HEK293 (cell line): ENCODE data around the gene SEPTIN3.
A peak's percentile ranks its signal among the peaks of the same experiment; 100 is the strongest.

Experiments
- CTCF ChIA-PET: fragments of 350-600 bp; formaldehyde crosslinking; extraction: SDS; loops from one replicate; lab custom pipeline; 2021; ENCODE audit warnings: antibody characterized with exemption; lab: Yijun Ruan, JAX
- POLR2A ChIA-PET: fragments of 300-600 bp; formaldehyde crosslinking; extraction: SDS; loops from one replicate; lab custom pipeline; 2020; ENCODE audit warnings: antibody characterized with exemption, inconsistent platforms; lab: Yijun Ruan, JAX
- H3K27ac ChIP-seq: fragments of 200-500 bp; sonication (Bioruptor generic); 2 replicates; pipeline ENCODE4 v1.5.1; 2014; ENCODE audit warnings: low read depth, low read length, control low read depth, inconsistent platforms; ENCODE audit errors: extremely low read depth
- H3K36me3 ChIP-seq, 2 experiments: fragments of 200-500 bp in 1 of 2; sonication (Bioruptor generic) in 1 of 2; 1 replicate in 1 of 2; 2 replicates in 1 of 2; pipeline ENCODE4 v1.5.1; 2014 to 2017; ENCODE audit warnings: inconsistent platforms in 2 of 2, low read length in 2 of 2; ENCODE audit not compliant: control insufficient read depth in 2 of 2, insufficient read depth in 1 of 2
- H3K4me1 ChIP-seq: fragments of 200-500 bp; sonication (Bioruptor generic); 2 replicates; pipeline ENCODE4 v1.5.1; 2014; ENCODE audit warnings: mild to moderate bottlenecking, low read length, inconsistent platforms; ENCODE audit not compliant: control insufficient read depth, insufficient read depth
- H3K4me3 ChIP-seq: 2 replicates; pipeline ENCODE4 v1.5.1; 2011; ENCODE audit warnings: low read depth, mild to moderate bottlenecking, control low read depth, low read length, moderate library complexity
- H3K9me3 ChIP-seq: fragments of 200-500 bp; sonication (Bioruptor generic); 2 replicates; pipeline ENCODE4 v1.5.1; 2014; ENCODE audit warnings: low read depth, low read length, inconsistent platforms; ENCODE audit not compliant: control insufficient read depth, insufficient read depth
- KLF1 ChIP-seq: fragments of 450-650 bp; formaldehyde crosslinking; IDR thresholded peaks from 2 replicates; pipeline ENCODE4 v1.5.1; 2016; ENCODE audit warnings: missing biosample characterization, missing genetic modification characterization
- KLF7 ChIP-seq: fragments of 450-650 bp; formaldehyde crosslinking; IDR thresholded peaks from 2 replicates; pipeline ENCODE4 v1.5.1; 2016; ENCODE audit warnings: missing biosample characterization, missing genetic modification characterization, borderline replicate concordance
- SP2 ChIP-seq: fragments of 450-650 bp; formaldehyde crosslinking; IDR thresholded peaks from 2 replicates; pipeline ENCODE4 v1.5.1; 2016; ENCODE audit warnings: missing biosample characterization, missing genetic modification characterization
- ZBTB1 ChIP-seq: fragments of 450-650 bp; formaldehyde crosslinking; IDR thresholded peaks from 2 replicates; pipeline ENCODE4 v1.5.1; 2016; ENCODE audit warnings: missing biosample characterization, missing genetic modification characterization
- ZFHX2 ChIP-seq: fragments of 450-650 bp; formaldehyde crosslinking; conservative IDR thresholded peaks from 2 replicates; pipeline ENCODE4 v1.5.1; 2016; ENCODE audit warnings: missing biosample characterization, missing genetic modification characterization
- ZNF10 ChIP-seq: fragments of 450-650 bp; formaldehyde crosslinking; IDR thresholded peaks from 2 replicates; pipeline ENCODE4 v1.5.1; 2017; ENCODE audit warnings: missing biosample characterization, missing genetic modification characterization
- ZNF157 ChIP-seq: fragments of 450-650 bp; formaldehyde crosslinking; IDR thresholded peaks from 2 replicates; pipeline ENCODE4 v1.5.1; 2016; ENCODE audit warnings: missing biosample characterization, missing genetic modification characterization
- ZNF223 ChIP-seq: fragments of 450-650 bp; formaldehyde crosslinking; IDR thresholded peaks from 2 replicates; pipeline ENCODE4 v1.5.1; 2016; ENCODE audit warnings: missing biosample characterization, missing genetic modification characterization
- ZNF292 ChIP-seq: fragments of 450-650 bp; formaldehyde crosslinking; IDR thresholded peaks from 2 replicates; pipeline ENCODE4 v1.5.1; 2016; ENCODE audit warnings: low read depth, missing biosample characterization, missing genetic modification characterization, borderline replicate concordance
- ZNF354C ChIP-seq: fragments of 450-650 bp; formaldehyde crosslinking; IDR thresholded peaks from 2 replicates; pipeline ENCODE4 v1.5.1; 2016; ENCODE audit warnings: missing biosample characterization, missing genetic modification characterization, low read depth, borderline replicate concordance
- ZNF423 ChIP-seq: fragments of 450-650 bp; formaldehyde crosslinking; IDR thresholded peaks from 2 replicates; pipeline ENCODE4 v1.5.1; 2016; ENCODE audit warnings: missing biosample characterization, missing genetic modification characterization
- ZNF426 ChIP-seq: fragments of 450-650 bp; formaldehyde crosslinking; IDR thresholded peaks from 2 replicates; pipeline ENCODE4 v1.5.1; 2017; ENCODE audit warnings: missing biosample characterization, missing genetic modification characterization, mild to moderate bottlenecking, inconsistent platforms, moderate library complexity
- ZNF521 ChIP-seq: fragments of 450-650 bp; formaldehyde crosslinking; IDR thresholded peaks from 2 replicates; pipeline ENCODE4 v1.5.1; 2017; ENCODE audit warnings: missing biosample characterization, mild to moderate bottlenecking, missing genetic modification characterization
- ZNF747 ChIP-seq: fragments of 450-650 bp; formaldehyde crosslinking; IDR thresholded peaks from 2 replicates; pipeline ENCODE4 v1.5.1; 2016; ENCODE audit warnings: missing biosample characterization, missing genetic modification characterization
- ZNF837 ChIP-seq: fragments of 450-650 bp; formaldehyde crosslinking; IDR thresholded peaks from 2 replicates; pipeline ENCODE4 v1.5.1; 2016; ENCODE audit warnings: missing biosample characterization, missing genetic modification characterization
- TF ChIP-seq, protein P1 (sequence below): fragments of 450-650 bp; formaldehyde crosslinking; IDR thresholded peaks from 2 replicates; pipeline ENCODE4 v1.5.1; 2016; ENCODE audit warnings: missing biosample characterization, missing genetic modification characterization
- TF ChIP-seq, protein P2 (sequence below): fragments of 450-650 bp; formaldehyde crosslinking; IDR thresholded peaks from 2 replicates; pipeline ENCODE4 v1.5.1; 2017; ENCODE audit warnings: missing biosample characterization, mild to moderate bottlenecking, missing genetic modification characterization, moderate library complexity
- TF ChIP-seq, protein P3 (sequence below): fragments of 450-650 bp; IDR thresholded peaks from 2 replicates; pipeline ENCODE4 v1.5.1; 2018; ENCODE audit warnings: missing biosample characterization, missing genetic modification characterization
- TF ChIP-seq, protein P4 (sequence below): fragments of 450-650 bp; formaldehyde crosslinking; IDR thresholded peaks from 2 replicates; pipeline ENCODE4 v1.5.1; 2016; ENCODE audit warnings: missing biosample characterization, missing genetic modification characterization
- TF ChIP-seq, protein P5 (sequence below): fragments of 450-650 bp; formaldehyde crosslinking; IDR thresholded peaks from 2 replicates; pipeline ENCODE4 v1.5.1; 2016; ENCODE audit warnings: missing biosample characterization, missing genetic modification characterization, low read depth
- TF ChIP-seq, protein P6 (sequence below): fragments of 450-650 bp; formaldehyde crosslinking; IDR thresholded peaks from 2 replicates; pipeline ENCODE4 v1.5.0; 2017; ENCODE audit warnings: missing biosample characterization, missing genetic modification characterization, borderline replicate concordance

The SEPTIN3 gene

DNA sequence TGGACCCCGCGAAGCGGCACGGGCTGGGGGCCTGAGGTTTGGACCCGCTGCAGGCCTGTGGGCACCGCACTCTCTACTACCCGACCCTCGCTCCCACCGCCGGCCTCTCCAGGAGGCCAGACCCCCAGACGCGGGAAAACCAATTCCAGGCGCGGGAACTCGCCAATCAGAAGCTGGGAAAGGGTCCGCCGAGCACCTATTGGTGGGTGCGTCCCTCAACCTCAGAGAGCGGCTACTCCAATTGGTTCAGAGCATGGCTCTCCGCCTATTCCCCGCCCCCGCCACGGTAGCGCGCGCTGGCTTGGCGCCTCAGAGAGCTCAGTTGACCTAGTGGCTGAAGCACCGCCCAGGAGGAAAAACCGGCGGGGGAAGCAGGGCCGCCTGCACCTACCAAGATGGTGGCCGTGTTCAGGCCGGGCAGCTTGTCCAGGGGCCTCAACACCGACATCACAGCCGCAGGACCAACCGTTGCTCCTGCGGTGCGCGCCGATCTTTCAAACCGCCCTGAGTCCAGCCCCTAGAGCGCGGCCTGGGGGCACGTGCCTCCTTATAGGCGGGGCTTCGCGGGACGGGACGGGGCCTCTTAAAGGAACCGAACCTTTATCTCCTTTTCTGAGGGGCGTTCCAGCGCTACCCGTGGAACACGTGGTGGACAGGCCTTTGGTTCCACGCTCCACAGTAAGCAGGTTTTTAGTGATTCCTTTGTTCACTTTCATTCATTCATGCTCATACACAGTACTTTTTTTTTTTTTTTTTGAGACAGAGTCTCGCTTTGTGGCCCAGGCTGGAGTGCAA lies 22.4 kb upstream of the SEPTIN3 start, which contains the start of gene CENPM (continued):
- TF ChIP-seq KLF7 (tag by site-specific recombination) (no peak), ZNF423 (tag by site-specific recombination) (no peak)

DNA sequence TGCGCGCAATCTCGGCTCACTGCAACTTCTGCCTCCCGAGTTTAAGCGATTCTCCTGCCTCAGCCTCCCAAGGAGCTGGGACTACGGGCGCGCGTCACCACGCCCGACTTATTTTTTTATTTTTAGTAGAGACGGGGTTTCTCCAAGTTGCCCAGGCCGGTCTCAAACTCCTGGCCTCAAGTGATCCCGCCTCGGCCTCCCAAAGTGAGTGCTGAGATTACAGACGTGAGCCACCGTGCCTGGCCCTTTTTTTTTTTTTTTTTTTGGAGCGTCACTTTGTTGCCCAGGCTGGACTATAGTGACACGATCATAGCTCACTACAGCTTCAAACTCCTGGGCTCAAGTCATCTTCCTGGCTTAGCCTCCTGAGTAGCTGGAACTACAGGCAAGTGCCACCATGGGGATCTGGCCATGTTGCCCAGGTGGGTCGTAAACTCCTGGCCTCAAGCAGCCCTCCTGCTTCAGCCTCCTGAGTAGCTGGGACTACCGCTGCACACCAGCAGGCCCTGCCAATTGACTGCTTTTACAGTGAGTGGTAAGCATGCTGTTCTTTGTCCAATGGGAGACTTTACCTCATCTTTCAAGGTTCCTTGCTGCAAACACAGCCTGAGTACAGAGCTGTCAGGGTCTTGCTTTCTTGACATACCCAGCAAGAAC lies 21.7 kb upstream of the SEPTIN3 start:
- H3K4me1 ChIP-seq: no peaks in the 10 kb centered on the region
- ChIA-PET CTCF (interaction anchor here (0.9 to 3.2 kb wide), 11 partner anchors 10 to 496 kb away, joined by 3 to 26 read pairs (median 4); no protein-coding TSS in a partner anchor), POLR2A (interaction anchor here (0.5 to 2.5 kb wide), 29 partner anchors 8 to 667 kb away, joined by 3 to 31 read pairs (median 6); partner anchors contain the start of genes CCDC134, NAGA, NDUFA6 and PMM1)
- peak overlapping the region; percentile 68; the same call in 1 of the 2 replicates for H3K4me3 ChIP-seq
- peaks cover 22 to 32% of the 10 kb centered on the region in 2 experiments; a peak in 2 of 3 replicates for H3K36me3 ChIP-seq
- peak overlapping the region; percentile 90; the same call in 1 of the 2 replicates for H3K27ac ChIP-seq
- H3K9me3 ChIP-seq: no peaks in the 10 kb centered on the region
- TF ChIP-seq, protein P1, sequence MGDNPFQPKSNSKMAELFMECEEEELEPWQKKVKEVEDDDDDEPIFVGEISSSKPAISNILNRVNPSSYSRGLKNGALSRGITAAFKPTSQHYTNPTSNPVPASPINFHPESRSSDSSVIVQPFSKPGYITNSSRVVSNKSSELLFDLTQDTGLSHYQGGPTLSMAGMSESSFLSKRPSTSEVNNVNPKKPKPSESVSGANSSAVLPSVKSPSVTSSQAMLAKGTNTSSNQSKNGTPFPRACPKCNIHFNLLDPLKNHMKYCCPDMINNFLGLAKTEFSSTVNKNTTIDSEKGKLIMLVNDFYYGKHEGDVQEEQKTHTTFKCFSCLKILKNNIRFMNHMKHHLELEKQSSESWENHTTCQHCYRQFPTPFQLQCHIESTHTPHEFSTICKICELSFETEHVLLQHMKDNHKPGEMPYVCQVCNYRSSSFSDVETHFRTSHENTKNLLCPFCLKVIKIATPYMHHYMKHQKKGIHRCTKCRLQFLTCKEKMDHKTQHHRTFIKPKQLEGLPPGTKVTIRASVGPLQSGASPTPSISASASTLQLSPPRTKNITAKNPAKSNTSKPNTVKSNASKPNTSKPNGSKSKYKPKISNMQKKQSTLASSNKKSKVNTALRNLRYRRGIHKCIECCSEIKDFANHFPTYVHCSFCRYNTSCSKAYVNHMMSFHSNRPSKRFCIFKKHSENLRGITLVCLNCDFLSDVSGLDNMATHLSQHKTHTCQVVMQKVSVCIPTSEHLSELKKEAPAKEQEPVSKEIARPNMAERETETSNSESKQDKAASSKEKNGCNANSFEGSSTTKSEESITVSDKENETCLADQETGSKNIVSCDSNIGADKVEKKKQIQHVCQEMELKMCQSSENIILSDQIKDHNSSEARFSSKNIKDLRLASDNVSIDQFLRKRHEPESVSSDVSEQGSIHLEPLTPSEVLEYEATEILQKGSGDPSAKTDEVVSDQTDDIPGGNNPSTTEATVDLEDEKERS (tag by site-specific recombination): no peak
- no peak for TF ChIP-seq ZNF223 (tag by site-specific recombination)
- no peak for TF ChIP-seq ZNF354C (tag by site-specific recombination)
- TF ChIP-seq, protein P2, sequence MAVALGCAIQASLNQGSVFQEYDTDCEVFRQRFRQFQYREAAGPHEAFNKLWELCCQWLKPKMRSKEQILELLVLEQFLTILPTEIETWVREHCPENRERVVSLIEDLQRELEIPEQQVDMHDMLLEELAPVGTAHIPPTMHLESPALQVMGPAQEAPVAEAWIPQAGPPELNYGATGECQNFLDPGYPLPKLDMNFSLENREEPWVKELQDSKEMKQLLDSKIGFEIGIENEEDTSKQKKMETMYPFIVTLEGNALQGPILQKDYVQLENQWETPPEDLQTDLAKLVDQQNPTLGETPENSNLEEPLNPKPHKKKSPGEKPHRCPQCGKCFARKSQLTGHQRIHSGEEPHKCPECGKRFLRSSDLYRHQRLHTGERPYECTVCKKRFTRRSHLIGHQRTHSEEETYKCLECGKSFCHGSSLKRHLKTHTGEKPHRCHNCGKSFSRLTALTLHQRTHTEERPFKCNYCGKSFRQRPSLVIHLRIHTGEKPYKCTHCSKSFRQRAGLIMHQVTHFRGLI (tag by site-specific recombination): no peak
- TF ChIP-seq, protein P3, sequence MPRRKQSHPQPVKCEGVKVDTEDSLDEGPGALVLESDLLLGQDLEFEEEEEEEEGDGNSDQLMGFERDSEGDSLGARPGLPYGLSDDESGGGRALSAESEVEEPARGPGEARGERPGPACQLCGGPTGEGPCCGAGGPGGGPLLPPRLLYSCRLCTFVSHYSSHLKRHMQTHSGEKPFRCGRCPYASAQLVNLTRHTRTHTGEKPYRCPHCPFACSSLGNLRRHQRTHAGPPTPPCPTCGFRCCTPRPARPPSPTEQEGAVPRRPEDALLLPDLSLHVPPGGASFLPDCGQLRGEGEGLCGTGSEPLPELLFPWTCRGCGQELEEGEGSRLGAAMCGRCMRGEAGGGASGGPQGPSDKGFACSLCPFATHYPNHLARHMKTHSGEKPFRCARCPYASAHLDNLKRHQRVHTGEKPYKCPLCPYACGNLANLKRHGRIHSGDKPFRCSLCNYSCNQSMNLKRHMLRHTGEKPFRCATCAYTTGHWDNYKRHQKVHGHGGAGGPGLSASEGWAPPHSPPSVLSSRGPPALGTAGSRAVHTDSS (tag by site-specific recombination): no peak
- no peak for TF ChIP-seq ZNF292
- no peak; the same call in 1 of the 2 replicates for TF ChIP-seq ZNF157 (tag by site-specific recombination)
- TF ChIP-seq, protein P4, sequence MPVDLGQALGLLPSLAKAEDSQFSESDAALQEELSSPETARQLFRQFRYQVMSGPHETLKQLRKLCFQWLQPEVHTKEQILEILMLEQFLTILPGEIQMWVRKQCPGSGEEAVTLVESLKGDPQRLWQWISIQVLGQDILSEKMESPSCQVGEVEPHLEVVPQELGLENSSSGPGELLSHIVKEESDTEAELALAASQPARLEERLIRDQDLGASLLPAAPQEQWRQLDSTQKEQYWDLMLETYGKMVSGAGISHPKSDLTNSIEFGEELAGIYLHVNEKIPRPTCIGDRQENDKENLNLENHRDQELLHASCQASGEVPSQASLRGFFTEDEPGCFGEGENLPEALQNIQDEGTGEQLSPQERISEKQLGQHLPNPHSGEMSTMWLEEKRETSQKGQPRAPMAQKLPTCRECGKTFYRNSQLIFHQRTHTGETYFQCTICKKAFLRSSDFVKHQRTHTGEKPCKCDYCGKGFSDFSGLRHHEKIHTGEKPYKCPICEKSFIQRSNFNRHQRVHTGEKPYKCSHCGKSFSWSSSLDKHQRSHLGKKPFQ: 0 out of 2 replicates have a peak, but pooled peaks have one; percentile 4
- no peak for TF ChIP-seq ZNF426
- TF ChIP-seq ZFHX2 (tag by site-specific recombination): no peak
- TF ChIP-seq KLF1 (tag by site-specific recombination): no peak
- TF ChIP-seq SP2: peak; percentile 15; the same call in 1 of the 2 replicates
- TF ChIP-seq, protein P5, sequence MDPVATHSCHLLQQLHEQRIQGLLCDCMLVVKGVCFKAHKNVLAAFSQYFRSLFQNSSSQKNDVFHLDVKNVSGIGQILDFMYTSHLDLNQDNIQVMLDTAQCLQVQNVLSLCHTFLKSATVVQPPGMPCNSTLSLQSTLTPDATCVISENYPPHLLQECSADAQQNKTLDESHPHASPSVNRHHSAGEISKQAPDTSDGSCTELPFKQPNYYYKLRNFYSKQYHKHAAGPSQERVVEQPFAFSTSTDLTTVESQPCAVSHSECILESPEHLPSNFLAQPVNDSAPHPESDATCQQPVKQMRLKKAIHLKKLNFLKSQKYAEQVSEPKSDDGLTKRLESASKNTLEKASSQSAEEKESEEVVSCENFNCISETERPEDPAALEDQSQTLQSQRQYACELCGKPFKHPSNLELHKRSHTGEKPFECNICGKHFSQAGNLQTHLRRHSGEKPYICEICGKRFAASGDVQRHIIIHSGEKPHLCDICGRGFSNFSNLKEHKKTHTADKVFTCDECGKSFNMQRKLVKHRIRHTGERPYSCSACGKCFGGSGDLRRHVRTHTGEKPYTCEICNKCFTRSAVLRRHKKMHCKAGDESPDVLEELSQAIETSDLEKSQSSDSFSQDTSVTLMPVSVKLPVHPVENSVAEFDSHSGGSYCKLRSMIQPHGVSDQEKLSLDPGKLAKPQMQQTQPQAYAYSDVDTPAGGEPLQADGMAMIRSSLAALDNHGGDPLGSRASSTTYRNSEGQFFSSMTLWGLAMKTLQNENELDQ (tag by site-specific recombination): no peak
- TF ChIP-seq, protein P6, sequence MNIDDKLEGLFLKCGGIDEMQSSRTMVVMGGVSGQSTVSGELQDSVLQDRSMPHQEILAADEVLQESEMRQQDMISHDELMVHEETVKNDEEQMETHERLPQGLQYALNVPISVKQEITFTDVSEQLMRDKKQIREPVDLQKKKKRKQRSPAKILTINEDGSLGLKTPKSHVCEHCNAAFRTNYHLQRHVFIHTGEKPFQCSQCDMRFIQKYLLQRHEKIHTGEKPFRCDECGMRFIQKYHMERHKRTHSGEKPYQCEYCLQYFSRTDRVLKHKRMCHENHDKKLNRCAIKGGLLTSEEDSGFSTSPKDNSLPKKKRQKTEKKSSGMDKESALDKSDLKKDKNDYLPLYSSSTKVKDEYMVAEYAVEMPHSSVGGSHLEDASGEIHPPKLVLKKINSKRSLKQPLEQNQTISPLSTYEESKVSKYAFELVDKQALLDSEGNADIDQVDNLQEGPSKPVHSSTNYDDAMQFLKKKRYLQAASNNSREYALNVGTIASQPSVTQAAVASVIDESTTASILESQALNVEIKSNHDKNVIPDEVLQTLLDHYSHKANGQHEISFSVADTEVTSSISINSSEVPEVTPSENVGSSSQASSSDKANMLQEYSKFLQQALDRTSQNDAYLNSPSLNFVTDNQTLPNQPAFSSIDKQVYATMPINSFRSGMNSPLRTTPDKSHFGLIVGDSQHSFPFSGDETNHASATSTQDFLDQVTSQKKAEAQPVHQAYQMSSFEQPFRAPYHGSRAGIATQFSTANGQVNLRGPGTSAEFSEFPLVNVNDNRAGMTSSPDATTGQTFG (tag by site-specific recombination): no peak
- TF ChIP-seq ZBTB1 (tag by site-specific recombination): no peak
- TF ChIP-seq ZNF837 (tag by site-specific recombination): no peak
- no peak for TF ChIP-seq ZNF747 (tag by site-specific recombination)
- TF ChIP-seq ZNF521 (tag by site-specific recombination): no peak
- no peak for TF ChIP-seq ZNF10 (tag by site-specific recombination)
